ENCODE measurements around the gene MBNL2. TPM values are rescaled to one million over a fixed set of nuclear protein-coding genes. Genes with fewer than 3 reads are reported as not detected.

The MBNL2 gene
- total and polyA plus RNA-seq, 2 of the 13 experiments (the other 11 are each of a cell fraction or from before 2014, with no cell fraction given) = 30.8 to 59.0 TPM

DNA sequence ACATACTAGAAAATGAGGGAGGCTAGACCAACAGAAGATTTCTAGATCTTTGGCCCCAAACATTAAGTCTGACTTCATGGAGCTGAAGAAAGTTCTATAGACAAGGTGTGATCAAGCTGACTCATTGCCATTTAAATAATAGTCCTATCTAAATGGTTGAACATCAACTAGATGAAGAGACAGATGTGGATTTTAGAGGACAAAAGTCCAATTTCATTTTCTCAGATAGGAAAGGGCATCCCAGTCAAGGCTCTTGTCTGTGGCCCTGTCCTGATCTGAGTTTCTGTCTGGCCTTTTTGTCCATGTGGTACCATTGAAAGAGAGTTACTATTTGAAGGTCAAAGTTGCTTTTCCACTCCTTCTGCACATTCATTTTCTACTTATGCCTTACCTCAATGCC, 74.6 kb downstream of the MBNL2 start:
- no peaks in the 10 kb centered on the region for H3K27me3 ChIP-seq (ENCODE audit: control insufficient read depth in 1 of 2, insufficient read depth in 2 of 2, low read length in 2 of 2)
- peak; percentile 74 for FAIRE-seq
- ATAC-seq = peak; percentile 59
- ChIA-PET CTCF (ENCODE audit: low intra/inter-chr PET ratio, low total read pairs) (no interaction called here), POLR2A (interaction anchor here (1.0 to 1.2 kb wide), 2 partner anchors 63 to 73 kb away, joined by 3 read pairs; no protein-coding TSS in a partner anchor)
- BruUV-seq (replicated peaks) = no TSS peak
- no peak overlapping the region for H2AFZ ChIP-seq (ENCODE audit: low read length)
- H3K27ac ChIP-seq (ENCODE audit: extremely low read length, insufficient read depth, low read length) = peak overlapping the region; percentile 50
- H3K36me3 ChIP-seq (replicated peaks in 1 of 2; ENCODE audit: control insufficient read depth in 1 of 2, insufficient read depth in 2 of 2, low read length in 2 of 2) = peaks cover 14 to 42% of the 10 kb centered on the region in 2 experiments
- H3K9ac ChIP-seq (ENCODE audit: insufficient read depth, low read depth, low read length) = no peak overlapping the region
- H3K4me1 ChIP-seq (ENCODE audit: insufficient read depth, low read length) = peaks cover 73% of the 10 kb centered on the region
- peaks cover 69% of the 10 kb centered on the region for H4K20me1 ChIP-seq (ENCODE audit: insufficient read depth, low read length)
- peak; percentile 37 for DNase-seq (ENCODE audit: low spot score)
- intact Hi-C loops (cut with micrococcal nuclease; ENCODE audit: unreplicated experiment) (no loop called here), in situ Hi-C loops (cut with HindIII; ENCODE audit: extremely low pct_ligation_motif_present, low pct_unique_long_range_greater_than_20kb) (no loop called here)
- no peak overlapping the region; the same call in 1 of the 2 replicates for H3K4me2 ChIP-seq (ENCODE audit: low read depth, low read length)
- H3K79me2 ChIP-seq (ENCODE audit: insufficient read depth, low read length) = peaks cover 89% of the 10 kb centered on the region
- no peak overlapping the region for H3K4me3 ChIP-seq (replicated peaks in 1 of 3; ENCODE audit: insufficient read depth in 1 of 3, low read depth in 2 of 3, low read length in 3 of 3)
- H3K9me3 ChIP-seq (ENCODE audit: low read length) = no peaks in the 10 kb centered on the region
- no peak for TF ChIP-seq ZNF746 (CRISPR knock-in tag; IDR thresholded peaks at IDR 0.05)
- no peak for TF ChIP-seq ZNF337 (CRISPR knock-in tag; IDR thresholded peaks at IDR 0.05; ENCODE audit: borderline replicate concordance, low read depth)
- TF ChIP-seq ZNF75D (CRISPR knock-in tag; IDR thresholded peaks at IDR 0.05; ENCODE audit: borderline replicate concordance) = no peak
- TF ChIP-seq FOSL2 (CRISPR knock-in tag; IDR thresholded peaks at IDR 0.05) = peak; percentile 15; the same call in 1 of the 2 replicates
- no peak; the same call in 1 of the 2 replicates for TF ChIP-seq HNF4G (IDR thresholded peaks at IDR 0.05; ENCODE audit: borderline replicate concordance, low read depth, low read length)
- no peak for TF ChIP-seq HNF4G (CRISPR knock-in tag; IDR thresholded peaks at IDR 0.05; ENCODE audit: borderline replicate concordance, low read depth)
- no peak for TF ChIP-seq RARG (CRISPR knock-in tag; IDR thresholded peaks at IDR 0.05; ENCODE audit: low read depth)
- TF ChIP-seq, protein P1, sequence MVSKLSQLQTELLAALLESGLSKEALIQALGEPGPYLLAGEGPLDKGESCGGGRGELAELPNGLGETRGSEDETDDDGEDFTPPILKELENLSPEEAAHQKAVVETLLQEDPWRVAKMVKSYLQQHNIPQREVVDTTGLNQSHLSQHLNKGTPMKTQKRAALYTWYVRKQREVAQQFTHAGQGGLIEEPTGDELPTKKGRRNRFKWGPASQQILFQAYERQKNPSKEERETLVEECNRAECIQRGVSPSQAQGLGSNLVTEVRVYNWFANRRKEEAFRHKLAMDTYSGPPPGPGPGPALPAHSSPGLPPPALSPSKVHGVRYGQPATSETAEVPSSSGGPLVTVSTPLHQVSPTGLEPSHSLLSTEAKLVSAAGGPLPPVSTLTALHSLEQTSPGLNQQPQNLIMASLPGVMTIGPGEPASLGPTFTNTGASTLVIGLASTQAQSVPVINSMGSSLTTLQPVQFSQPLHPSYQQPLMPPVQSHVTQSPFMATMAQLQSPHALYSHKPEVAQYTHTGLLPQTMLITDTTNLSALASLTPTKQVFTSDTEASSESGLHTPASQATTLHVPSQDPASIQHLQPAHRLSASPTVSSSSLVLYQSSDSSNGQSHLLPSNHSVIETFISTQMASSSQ (IDR thresholded peaks at IDR 0.05; ENCODE audit: low read depth) = no peak
- TF ChIP-seq, protein P1 (CRISPR knock-in tag; IDR thresholded peaks at IDR 0.05; ENCODE audit: borderline replicate concordance) = peak; percentile 37; the same call in 1 of the 2 replicates
- TF ChIP-seq, protein P2, sequence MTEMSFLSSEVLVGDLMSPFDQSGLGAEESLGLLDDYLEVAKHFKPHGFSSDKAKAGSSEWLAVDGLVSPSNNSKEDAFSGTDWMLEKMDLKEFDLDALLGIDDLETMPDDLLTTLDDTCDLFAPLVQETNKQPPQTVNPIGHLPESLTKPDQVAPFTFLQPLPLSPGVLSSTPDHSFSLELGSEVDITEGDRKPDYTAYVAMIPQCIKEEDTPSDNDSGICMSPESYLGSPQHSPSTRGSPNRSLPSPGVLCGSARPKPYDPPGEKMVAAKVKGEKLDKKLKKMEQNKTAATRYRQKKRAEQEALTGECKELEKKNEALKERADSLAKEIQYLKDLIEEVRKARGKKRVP (CRISPR knock-in tag; IDR thresholded peaks at IDR 0.05) = no peak
- TF ChIP-seq, protein P3, sequence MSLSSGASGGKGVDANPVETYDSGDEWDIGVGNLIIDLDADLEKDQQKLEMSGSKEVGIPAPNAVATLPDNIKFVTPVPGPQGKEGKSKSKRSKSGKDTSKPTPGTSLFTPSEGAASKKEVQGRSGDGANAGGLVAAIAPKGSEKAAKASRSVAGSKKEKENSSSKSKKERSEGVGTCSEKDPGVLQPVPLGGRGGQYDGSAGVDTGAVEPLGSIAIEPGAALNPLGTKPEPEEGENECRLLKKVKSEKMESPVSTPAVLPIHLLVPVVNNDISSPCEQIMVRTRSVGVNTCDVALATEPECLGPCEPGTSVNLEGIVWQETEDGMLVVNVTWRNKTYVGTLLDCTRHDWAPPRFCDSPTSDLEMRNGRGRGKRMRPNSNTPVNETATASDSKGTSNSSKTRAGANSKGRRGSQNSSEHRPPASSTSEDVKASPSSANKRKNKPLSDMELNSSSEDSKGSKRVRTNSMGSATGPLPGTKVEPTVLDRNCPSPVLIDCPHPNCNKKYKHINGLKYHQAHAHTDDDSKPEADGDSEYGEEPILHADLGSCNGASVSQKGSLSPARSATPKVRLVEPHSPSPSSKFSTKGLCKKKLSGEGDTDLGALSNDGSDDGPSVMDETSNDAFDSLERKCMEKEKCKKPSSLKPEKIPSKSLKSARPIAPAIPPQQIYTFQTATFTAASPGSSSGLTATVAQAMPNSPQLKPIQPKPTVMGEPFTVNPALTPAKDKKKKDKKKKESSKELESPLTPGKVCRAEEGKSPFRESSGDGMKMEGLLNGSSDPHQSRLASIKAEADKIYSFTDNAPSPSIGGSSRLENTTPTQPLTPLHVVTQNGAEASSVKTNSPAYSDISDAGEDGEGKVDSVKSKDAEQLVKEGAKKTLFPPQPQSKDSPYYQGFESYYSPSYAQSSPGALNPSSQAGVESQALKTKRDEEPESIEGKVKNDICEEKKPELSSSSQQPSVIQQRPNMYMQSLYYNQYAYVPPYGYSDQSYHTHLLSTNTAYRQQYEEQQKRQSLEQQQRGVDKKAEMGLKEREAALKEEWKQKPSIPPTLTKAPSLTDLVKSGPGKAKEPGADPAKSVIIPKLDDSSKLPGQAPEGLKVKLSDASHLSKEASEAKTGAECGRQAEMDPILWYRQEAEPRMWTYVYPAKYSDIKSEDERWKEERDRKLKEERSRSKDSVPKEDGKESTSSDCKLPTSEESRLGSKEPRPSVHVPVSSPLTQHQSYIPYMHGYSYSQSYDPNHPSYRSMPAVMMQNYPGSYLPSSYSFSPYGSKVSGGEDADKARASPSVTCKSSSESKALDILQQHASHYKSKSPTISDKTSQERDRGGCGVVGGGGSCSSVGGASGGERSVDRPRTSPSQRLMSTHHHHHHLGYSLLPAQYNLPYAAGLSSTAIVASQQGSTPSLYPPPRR (CRISPR knock-in tag; IDR thresholded peaks at IDR 0.05; ENCODE audit: borderline replicate concordance) = 0 out of 2 replicates have a peak, but pooled peaks have one; percentile 16
- TF ChIP-seq GTF2F1 (IDR thresholded peaks at IDR 0.05; ENCODE audit: low read length) = no peak
- TF ChIP-seq ZNF33B (CRISPR knock-in tag; IDR thresholded peaks at IDR 0.05) = no peak
- peak in 1 of 2 experiments; percentile 26; a peak in 1 of 4 replicates for TF ChIP-seq EP300 (IDR thresholded peaks at IDR 0.05; ENCODE audit: low read depth in 2 of 2, low read length in 2 of 2)
- no peak for TF ChIP-seq EP300 (CRISPR knock-in tag; IDR thresholded peaks at IDR 0.05; ENCODE audit: borderline replicate concordance)
- TF ChIP-seq KLF9 (CRISPR knock-in tag; IDR thresholded peaks at IDR 0.05; ENCODE audit: low read depth) = no peak
